GM12878 (cell line): ENCODE results near the gene TOMM6. TPM values are rescaled to one million over a fixed set of nuclear protein-coding genes. Genes with fewer than 3 reads are reported as not detected.

Experiments
- ATAC-seq: fragments of 200-7000 bp; cut with Tn5 transposase; 3 replicates; pipeline ENCODE4 v1.9.1; 2020; ENCODE audit warnings: mild to moderate bottlenecking, moderate library complexity
- BruUV-seq: library from RNA; stranded (reverse); fragments of 400-500 nt; replicated peaks from 2 replicates; lab custom pipeline; 2021; lab: Mats Ljungman, UMichigan
- CTCF ChIA-PET: fragments of 300-600 bp; sonication (Branson Sonifier 250); formaldehyde crosslinking; extraction: SDS; loops from one replicate; lab custom pipeline; 2021; ENCODE audit warnings: inconsistent platforms; lab: Yijun Ruan, JAX
- POLR2A ChIA-PET: fragments of 350-600 bp; formaldehyde crosslinking; extraction: SDS; loops from one replicate; lab custom pipeline; 2021; ENCODE audit warnings: inconsistent platforms; lab: Charles Lee
- RAD21 ChIA-PET: fragments of 300-600 bp; sonication (Branson Sonifier 250); formaldehyde crosslinking; loops from one replicate; lab custom pipeline; 2023; ENCODE audit warnings: antibody characterized with exemption; ENCODE audit not compliant: unreplicated experiment; lab: Charles Lee
- SMC1A ChIA-PET: fragments of 300-600 bp; sonication (Branson Sonifier 250); formaldehyde crosslinking; loops from one replicate; lab custom pipeline; 2023; ENCODE audit not compliant: unreplicated experiment, uncharacterized antibody; lab: Charles Lee
- DNase-seq: peaks from one replicate; pipeline ENCODE4 v3.0.0-alpha.2; 2011; ENCODE audit warnings: low read depth, low spot score
- FAIRE-seq: peaks from 3 replicates; lab custom pipeline; 2011; peaks lifted over from hg19 to GRCh38; lab: Jason Lieb, UNC
- H2AFZ ChIP-seq: 2 replicates; pipeline ENCODE4 v1.6.0; 2011; ENCODE audit warnings: low read depth, low read length, control low read depth; ENCODE audit not compliant: control insufficient read depth
- H3K27ac ChIP-seq: 2 replicates; pipeline ENCODE4 v1.5.1; 2011; ENCODE audit warnings: control low read depth; ENCODE audit not compliant: control insufficient read depth, insufficient read depth
- H3K27me3 ChIP-seq, 2 experiments: replicated peaks in 1 of 2; 2 replicates each; pipeline versions ENCODE4 v1.6.0 to v1.6.1; 2011; ENCODE audit warnings: low read length in 1 of 2; ENCODE audit not compliant: control insufficient read depth in 2 of 2, insufficient read depth in 2 of 2
- H3K36me3 ChIP-seq, 2 experiments: 2 replicates each; pipeline ENCODE4 v1.5.1; 2011; ENCODE audit warnings: low read length in 1 of 2; ENCODE audit not compliant: control insufficient read depth in 2 of 2, insufficient read depth in 2 of 2
- H3K4me1 ChIP-seq: 2 replicates; pipeline ENCODE4 v1.6.1; 2011; ENCODE audit warnings: mild to moderate bottlenecking, low read length, moderate library complexity, mixed read lengths; ENCODE audit not compliant: control insufficient read depth, insufficient read depth
- H3K4me2 ChIP-seq: 2 replicates; pipeline ENCODE4 v1.6.0; 2011; ENCODE audit warnings: control low read depth; ENCODE audit not compliant: control insufficient read depth, insufficient read depth
- H3K4me3 ChIP-seq: fragments of 200-600 bp; sonication (generic); 2 replicates; pipeline ENCODE4 v1.5.1; 2016
- H3K79me2 ChIP-seq: 2 replicates; pipeline ENCODE4 v1.6.0; 2011; ENCODE audit warnings: low read length; ENCODE audit not compliant: control insufficient read depth, insufficient read depth
- H3K9ac ChIP-seq: 2 replicates; pipeline ENCODE4 v1.8.0; 2011; ENCODE audit warnings: low read length, control low read depth, mixed read lengths; ENCODE audit not compliant: control insufficient read depth, insufficient read depth
- H3K9me3 ChIP-seq: replicated peaks from 3 replicates; pipeline ENCODE4 v1.5.1; 2011; ENCODE audit warnings: mild to moderate bottlenecking, low read length; ENCODE audit not compliant: control insufficient read depth, insufficient read depth
- H4K20me1 ChIP-seq: 2 replicates; pipeline ENCODE4 v1.6.0; 2011; ENCODE audit not compliant: control insufficient read depth, insufficient read depth
- CBFB ChIP-seq: IDR thresholded peaks from 2 replicates; pipeline ENCODE4 v1.6.1; 2016; ENCODE audit warnings: antibody characterized with exemption, low read depth
- ELK1 ChIP-seq: IDR thresholded peaks from 2 replicates; pipeline ENCODE4 v1.6.1; 2012; ENCODE audit warnings: low read depth, low read length, improper control_type of control experiment
- JUNB ChIP-seq: IDR thresholded peaks from 2 replicates; pipeline ENCODE4 v1.6.1; 2016; ENCODE audit warnings: antibody characterized with exemption, mild to moderate bottlenecking
- NFIC ChIP-seq: IDR thresholded peaks from 2 replicates; pipeline ENCODE4 v1.6.1; 2012; ENCODE audit warnings: low read depth, mild to moderate bottlenecking, inconsistent platforms, low read length, moderate library complexity
- SUPT20H ChIP-seq: IDR thresholded peaks from 2 replicates; pipeline ENCODE4 v1.6.1; 2011; ENCODE audit warnings: low read depth, mild to moderate bottlenecking, low read length, moderate library complexity, borderline replicate concordance; ENCODE audit not compliant: control insufficient read depth
- WGBS: methylation state at CpG from one replicate; pipeline ENCODE4 v1.1.6; 2016; ENCODE audit warnings: low lambda C conversion rate; ENCODE audit not compliant: insufficient replicate concordance, insufficient coverage; ENCODE audit errors: missing lambda C conversion rate; 5-methylcytosine and 5-hydroxymethylcytosine counted together
- in situ Hi-C: fragments of 300-500 bp; cut with MboI; formaldehyde crosslinking; loops from 9 replicates; pipeline ENCODE4 v1.14.3; 2018; ENCODE audit warnings: mixed read lengths
- intact Hi-C: fragments of 100-400 bp; cut with micrococcal nuclease; formaldehyde crosslinking; loops from one replicate; pipeline ENCODE4 v1.14.2; 2022; ENCODE audit not compliant: unreplicated experiment
- polyA plus RNA-seq, 11 experiments: library from polyadenylated mRNA; depleted of rRNA in 4 of 11; unstranded in 6 of 11; stranded (reverse) in 5 of 11; fragments of >200 nt; fragmentation: Nextera tagmentation in 4 of 11; fragmentation: Illumina TruSeq in 1 of 11; extraction: Ambion mirVana in 4 of 11; extraction: Trizol in 1 of 11; gene quantifications; 1 replicate in 1 of 11; 2 replicates in 10 of 11; pipeline versions ENCODE4 v1.2.1 to v1.2.3, GENCODE V29; 2011 to 2016; ENCODE audit warnings: inconsistent platforms in 2 of 11, missing spikeins in 2 of 11, low read depth in 1 of 11
- total RNA-seq, 4 experiments: library from RNA; depleted of rRNA in 3 of 4; stranded (reverse); fragments of >200 nt in 3 of 4; fragmentation: Illumina TruSeq in 1 of 4; extraction: Trizol in 1 of 4; gene quantifications; 2 replicates each; pipeline versions ENCODE4 v1.2.1 to v1.2.3, GENCODE V29; 2013 to 2021

TOMM6 gene
- total and polyA plus RNA-seq, 10 of the 15 experiments (the other 5 are each of a cell fraction or from before 2014, with no cell fraction given): 206 to 746 (median 448) TPM

GRCh38 chr6:41823178-41823577 lies 35.7 kb downstream of the TOMM6 start:
- in situ Hi-C loops: no loop called here
- DNase-seq: no peak
- Histone ChIP-seq H3K27ac (no peak overlapping the region), H3K4me2 (no peak overlapping the region), H3K27me3 (no peaks in the 10 kb centered on the region), H2AFZ (no peak overlapping the region), H3K79me2 (no peaks in the 10 kb centered on the region), H3K4me1 (no peaks in the 10 kb centered on the region), H3K4me3 (no peak overlapping the region), H3K9ac (no peak overlapping the region), H3K36me3 (no peaks in the 10 kb centered on the region), H4K20me1 (no peaks in the 10 kb centered on the region)
- ChIA-PET CTCF (no interaction called here), POLR2A (interaction anchor here (0.8 kb wide), 1 partner anchor 9 kb away, joined by 5 read pairs; no protein-coding TSS in a partner anchor)
- no peak for FAIRE-seq
- WGBS: 100% methylated on average over 1 of the region's 1 CpG
- TF ChIP-seq NFIC: no peak
- TF ChIP-seq JUNB: no peak
- TF ChIP-seq CBFB: no peak
- TF ChIP-seq SUPT20H: no peak
- no peak for TF ChIP-seq ELK1
- TF ChIP-seq, all 136 proteins: peak for 0
- intact Hi-C loops: no loop called here
- no TSS peak for BruUV-seq
- H3K9me3 ChIP-seq: no peaks in the 10 kb centered on the region
- RAD21 ChIA-PET: interaction anchor here (1.2 kb wide), 1 partner anchor 220 kb away, joined by 3 read pairs; no protein-coding TSS in a partner anchor
- SMC1A ChIA-PET: interaction anchor here (1.1 to 1.2 kb wide), 2 partner anchors 11 to 13 kb away, joined by 3 read pairs; no protein-coding TSS in a partner anchor
- ATAC-seq: no peak
